Measurements from ENCODE around the gene LHFPL3. TPM values are rescaled to one million over a fixed set of nuclear protein-coding genes. Genes with fewer than 3 reads are reported as not detected.

Gene LHFPL3
- total and polyA plus RNA-seq, 7 donors, result 0.17 to 0.55 (median 0.36) TPM; not detected in 4

GRCh38 chr7:104296900-104297299 is 31.5 kb upstream of the LHFPL3 start:
- intact Hi-C loops (cut with DNase I), result no loop called here
- Histone ChIP-seq H3K9me3 (peaks cover 0 to 4% (median 0%) of the 10 kb centered on the region in 4 donors), H3K4me3 (no peak overlapping the region), H3K27me3 (no peaks in the 10 kb centered on the region), H3K36me3 (no peaks in the 10 kb centered on the region), H3K27ac (no peak overlapping the region), H3K4me1 (no peaks in the 10 kb centered on the region)
- no peak for TF ChIP-seq EP300 (IDR thresholded peaks at IDR 0.05)
- no peak for TF ChIP-seq CTCF (IDR thresholded peaks at IDR 0.05)
- no peak for TF ChIP-seq POLR2AphosphoS5 (IDR thresholded peaks at IDR 0.05)
- no peak for TF ChIP-seq POLR2A (IDR thresholded peaks at IDR 0.05)
- 16 to 48% methylated on average over 4 of the region's 4 CpGs for WGBS, 2 donors
- no peak for DNase-seq

- Histone ChIP-seq H3K4me3 (no peak overlapping the region), H3K36me3 (no peaks in the 10 kb centered on the region), H3K27me3 (no peaks in the 10 kb centered on the region), H3K4me1 (no peaks in the 10 kb centered on the region), H3K27ac (no peak overlapping the region), H3K9me3 (peaks cover 0 to 4% (median 0%) of the 10 kb centered on the region in 4 donors)
- intact Hi-C loops (cut with DNase I), result no loop called here
- TF ChIP-seq EP300 (IDR thresholded peaks at IDR 0.05) (no peak), CTCF (IDR thresholded peaks at IDR 0.05) (no peak), POLR2AphosphoS5 (IDR thresholded peaks at IDR 0.05) (no peak), POLR2A (IDR thresholded peaks at IDR 0.05) (no peak)
- DNase-seq, result no peak
- WGBS, 2 donors, result 39 to 61% methylated on average over 3 of the region's 3 CpGs
Observed at GRCh38 chr7:104299323-104299722, 29.1 kb upstream of the LHFPL3 start.

- 59 to 61% methylated on average over 4 of the region's 4 CpGs for WGBS, 2 donors
- intact Hi-C loops (cut with DNase I), result no loop called here
- no peaks in the 10 kb centered on the region for H3K27me3 ChIP-seq
- H3K36me3 ChIP-seq, result no peaks in the 10 kb centered on the region
- H3K4me1 ChIP-seq, result no peaks in the 10 kb centered on the region
- no peak for TF ChIP-seq EP300 (IDR thresholded peaks at IDR 0.05)
- TF ChIP-seq CTCF (IDR thresholded peaks at IDR 0.05), result no peak
- no peak for TF ChIP-seq POLR2A (IDR thresholded peaks at IDR 0.05)
- peaks cover 0 to 4% (median 0%) of the 10 kb centered on the region in 4 donors for H3K9me3 ChIP-seq
- no peak overlapping the region for H3K27ac ChIP-seq
- H3K4me3 ChIP-seq, result no peak overlapping the region
- DNase-seq, result no peak
Observed at GRCh38 chr7:104299777-104300176, 28.6 kb upstream of the LHFPL3 start.

- Histone ChIP-seq H3K27ac (no peak overlapping the region), H3K9me3 (no peaks in the 10 kb centered on the region), H3K4me1 (no peaks in the 10 kb centered on the region), H3K27me3 (no peaks in the 10 kb centered on the region), H3K36me3 (no peaks in the 10 kb centered on the region), H3K4me3 (no peak overlapping the region)
- no peak for TF ChIP-seq CTCF (IDR thresholded peaks at IDR 0.05)
- TF ChIP-seq EP300 (IDR thresholded peaks at IDR 0.05), result no peak
- TF ChIP-seq POLR2A (IDR thresholded peaks at IDR 0.05), result no peak
- no peak for TF ChIP-seq POLR2AphosphoS5 (IDR thresholded peaks at IDR 0.05)
- intact Hi-C loops (cut with DNase I), result no loop called here
- WGBS, 2 donors, result 79 to 80% methylated on average over 4 of the region's 4 CpGs
- DNase-seq, result no peak
Observed at GRCh38 chr7:104306793-104307192, 21.6 kb upstream of the LHFPL3 start.

- Histone ChIP-seq H3K9me3 (peaks cover 0 to 11% (median 2%) of the 10 kb centered on the region in 4 donors), H3K36me3 (no peaks in the 10 kb centered on the region), H3K4me3 (no peak overlapping the region), H3K27me3 (no peaks in the 10 kb centered on the region), H3K27ac (no peak overlapping the region), H3K4me1 (no peaks in the 10 kb centered on the region)
- 64 to 68% methylated on average over 5 of the region's 5 CpGs for WGBS, 2 donors
- TF ChIP-seq EP300 (IDR thresholded peaks at IDR 0.05) (no peak), CTCF (IDR thresholded peaks at IDR 0.05) (no peak)
- no peak for DNase-seq
- intact Hi-C loops (cut with DNase I), result no loop called here
Observed at GRCh38 chr7:104317948-104318629, 10.3 kb upstream of the LHFPL3 start.
